Spleen (tissue), 7 donors: ENCODE data around the gene CLEC16A.

Experiments
- CTCF ChIP-seq, 11 experiments: fragments of 200-600 bp in 7 of 11; fragments of 450-650 bp in 4 of 11; sonication (generic) in 4 of 11; IDR thresholded peaks in 8 of 11; conservative IDR thresholded peaks in 3 of 11; 1 replicate in 7 of 11; 2 replicates in 4 of 11; pipeline versions ENCODE4 v1.4.0 to v1.8.0; 2016 to 2021; ENCODE audit warnings: antibody characterized with exemption in 11 of 11, inconsistent platforms in 4 of 11, mild to moderate bottlenecking in 1 of 11
- POLR2A ChIP-seq, 3 donors: fragments of 450-650 bp; IDR thresholded peaks; one replicate each; pipeline ENCODE4 v1.5.1; 2017; ENCODE audit warnings: antibody characterized with exemption in 3 of 3, mild to moderate bottlenecking in 1 of 3
- donor health status: DM: no; HTN: no; CAD: no; lungs with moderate emphysema.
- donor health status: DM: no; HTN: no; CAD: no.
- donor health status: DM: no; HTN: no; CAD: no.

GRCh38 chr16:11106726-11107125, 162.4 kb downstream of the CLEC16A start:
- TF ChIP-seq POLR2A (IDR thresholded peaks at IDR 0.05), result no peak
- no peak for TF ChIP-seq CTCF (IDR thresholded peaks at IDR 0.05 in 8 of 11, conservative IDR thresholded peaks at IDR 0.05 in 3 of 11)
